Neural cell (in vitro differentiated cells): ENCODE data around the gene EXOC6B.

Source experiments
- EP300 ChIP-seq: fragments of 450-650 bp; conservative IDR thresholded peaks from 2 replicates; pipeline ENCODE4 v1.6.1; 2014; ENCODE audit warnings: antibody characterized with exemption, mild to moderate bottlenecking, moderate library complexity; ENCODE audit not compliant: poor library complexity, severe bottlenecking
- EZH2 ChIP-seq: fragments of 200-600, 300-800 bp; shearing (Covaris generic), sonication (generic); IDR thresholded peaks from 2 replicates; pipeline ENCODE4 v1.6.1; 2014; ENCODE audit warnings: antibody characterized with exemption, low read length, borderline replicate concordance, mild to moderate bottlenecking; ENCODE audit not compliant: insufficient read depth, poor library complexity, severe bottlenecking
- POLR2AphosphoS5 ChIP-seq: IDR thresholded peaks from 2 replicates; pipeline ENCODE4 v1.6.1; 2012
- RAD21 ChIP-seq: fragments of 450-650 bp; conservative IDR thresholded peaks from 2 replicates; pipeline ENCODE4 v1.6.1; 2014; ENCODE audit warnings: antibody characterized with exemption, mild to moderate bottlenecking, moderate library complexity
- TAF1 ChIP-seq: IDR thresholded peaks from 2 replicates; pipeline ENCODE4 v1.6.1; 2012; ENCODE audit warnings: low read depth
- TF ChIP-seq, protein P1 (sequence below): fragments of 450-650 bp; IDR thresholded peaks from 2 replicates; pipeline ENCODE4 v1.5.1; 2014; ENCODE audit warnings: antibody characterized with exemption, mild to moderate bottlenecking, moderate library complexity; ENCODE audit not compliant: poor library complexity, severe bottlenecking

GRCh38 chr2:72848436-72849137 is 22.8 kb upstream of the EXOC6B start:
- TF ChIP-seq EZH2 (no peak), POLR2AphosphoS5 (no peak), TAF1 (no peak), EP300 (no peak), RAD21 (no peak)
- TF ChIP-seq, protein P1, sequence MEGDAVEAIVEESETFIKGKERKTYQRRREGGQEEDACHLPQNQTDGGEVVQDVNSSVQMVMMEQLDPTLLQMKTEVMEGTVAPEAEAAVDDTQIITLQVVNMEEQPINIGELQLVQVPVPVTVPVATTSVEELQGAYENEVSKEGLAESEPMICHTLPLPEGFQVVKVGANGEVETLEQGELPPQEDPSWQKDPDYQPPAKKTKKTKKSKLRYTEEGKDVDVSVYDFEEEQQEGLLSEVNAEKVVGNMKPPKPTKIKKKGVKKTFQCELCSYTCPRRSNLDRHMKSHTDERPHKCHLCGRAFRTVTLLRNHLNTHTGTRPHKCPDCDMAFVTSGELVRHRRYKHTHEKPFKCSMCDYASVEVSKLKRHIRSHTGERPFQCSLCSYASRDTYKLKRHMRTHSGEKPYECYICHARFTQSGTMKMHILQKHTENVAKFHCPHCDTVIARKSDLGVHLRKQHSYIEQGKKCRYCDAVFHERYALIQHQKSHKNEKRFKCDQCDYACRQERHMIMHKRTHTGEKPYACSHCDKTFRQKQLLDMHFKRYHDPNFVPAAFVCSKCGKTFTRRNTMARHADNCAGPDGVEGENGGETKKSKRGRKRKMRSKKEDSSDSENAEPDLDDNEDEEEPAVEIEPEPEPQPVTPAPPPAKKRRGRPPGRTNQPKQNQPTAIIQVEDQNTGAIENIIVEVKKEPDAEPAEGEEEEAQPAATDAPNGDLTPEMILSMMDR: no peak
